GM06990 (cell line): ENCODE results near the gene WT1.

Source experiments
- DNase-seq: peaks from one replicate; pipeline ENCODE4 v3.0.0-alpha.2; 2011; ENCODE audit not compliant: insufficient read length; ENCODE audit errors: extremely low read depth
- H3K27me3 ChIP-seq: replicated peaks from 2 replicates; pipeline ENCODE4 v1.6.0; 2011; ENCODE audit warnings: low read length; ENCODE audit not compliant: control insufficient read depth, insufficient read depth
- H3K36me3 ChIP-seq: 2 replicates; pipeline ENCODE4 v1.5.1; 2011; ENCODE audit warnings: low read length; ENCODE audit not compliant: control insufficient read depth, insufficient read depth
- H3K4me3 ChIP-seq: replicated peaks from 2 replicates; pipeline ENCODE4 v1.5.1; 2011; ENCODE audit warnings: low read depth, mild to moderate bottlenecking, control low read depth, low read length
- TF ChIP-seq, protein P1 (sequence below): IDR thresholded peaks from 2 replicates; pipeline ENCODE4 v1.5.1; 2011; ENCODE audit warnings: low read length, control low read depth, mild to moderate bottlenecking, inconsistent platforms; ENCODE audit not compliant: insufficient read depth, poor library complexity, severe bottlenecking

Gene WT1

DNA sequence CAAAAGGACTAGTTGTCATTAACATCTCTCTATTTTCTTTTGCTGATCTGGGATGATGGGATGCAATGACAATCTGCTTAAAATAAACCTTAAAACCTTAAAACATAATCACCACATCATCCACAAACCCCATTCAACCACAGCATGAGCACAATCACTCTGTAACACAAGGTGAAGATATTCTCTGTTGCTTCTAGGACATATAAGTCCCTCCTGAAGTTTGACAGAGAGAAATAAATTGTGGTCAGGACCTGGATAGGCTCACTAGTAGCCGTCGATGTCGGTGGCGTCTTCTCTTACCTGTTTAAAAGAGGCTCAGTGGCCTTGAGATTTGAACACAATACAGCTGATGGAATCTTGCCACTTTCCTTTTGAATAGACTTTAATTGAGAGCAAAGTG is 47.9 kb downstream of the WT1 start:
- TF ChIP-seq, protein P1, sequence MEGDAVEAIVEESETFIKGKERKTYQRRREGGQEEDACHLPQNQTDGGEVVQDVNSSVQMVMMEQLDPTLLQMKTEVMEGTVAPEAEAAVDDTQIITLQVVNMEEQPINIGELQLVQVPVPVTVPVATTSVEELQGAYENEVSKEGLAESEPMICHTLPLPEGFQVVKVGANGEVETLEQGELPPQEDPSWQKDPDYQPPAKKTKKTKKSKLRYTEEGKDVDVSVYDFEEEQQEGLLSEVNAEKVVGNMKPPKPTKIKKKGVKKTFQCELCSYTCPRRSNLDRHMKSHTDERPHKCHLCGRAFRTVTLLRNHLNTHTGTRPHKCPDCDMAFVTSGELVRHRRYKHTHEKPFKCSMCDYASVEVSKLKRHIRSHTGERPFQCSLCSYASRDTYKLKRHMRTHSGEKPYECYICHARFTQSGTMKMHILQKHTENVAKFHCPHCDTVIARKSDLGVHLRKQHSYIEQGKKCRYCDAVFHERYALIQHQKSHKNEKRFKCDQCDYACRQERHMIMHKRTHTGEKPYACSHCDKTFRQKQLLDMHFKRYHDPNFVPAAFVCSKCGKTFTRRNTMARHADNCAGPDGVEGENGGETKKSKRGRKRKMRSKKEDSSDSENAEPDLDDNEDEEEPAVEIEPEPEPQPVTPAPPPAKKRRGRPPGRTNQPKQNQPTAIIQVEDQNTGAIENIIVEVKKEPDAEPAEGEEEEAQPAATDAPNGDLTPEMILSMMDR, result no peak
- Histone ChIP-seq H3K4me3 (no peak overlapping the region), H3K36me3 (no peaks in the 10 kb centered on the region), H3K27me3 (no peaks in the 10 kb centered on the region)
- no peak for DNase-seq

DNA sequence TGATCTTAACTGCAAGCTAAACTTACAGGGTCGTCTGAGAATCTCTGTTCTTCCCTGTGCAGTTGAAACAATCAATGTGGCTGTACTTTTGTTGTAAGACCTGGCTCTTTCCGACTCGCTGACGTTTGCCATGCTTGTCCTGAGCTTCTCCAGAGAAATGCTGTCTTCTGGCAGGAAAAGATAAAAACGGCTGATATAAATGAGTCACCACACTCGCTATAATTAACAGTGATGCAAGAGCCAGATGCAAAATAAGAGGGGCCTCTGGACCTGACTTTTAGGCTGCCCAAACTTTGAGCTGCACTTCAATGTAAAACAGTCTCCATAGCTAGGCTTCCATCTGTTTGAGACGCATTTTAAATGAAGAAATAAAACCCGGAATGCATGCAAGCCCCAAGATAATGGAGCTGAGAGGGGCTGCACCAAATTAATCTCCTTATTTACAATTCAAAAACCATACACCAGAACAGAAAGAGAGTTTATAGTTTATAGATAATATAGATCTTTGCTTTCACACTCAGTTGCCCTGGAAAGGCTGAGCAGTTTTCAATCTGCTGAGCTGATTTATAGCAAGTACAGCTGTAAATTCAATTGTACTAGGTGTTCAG is 48.5 kb downstream of the WT1 start:
- no peaks in the 10 kb centered on the region for H3K27me3 ChIP-seq
- TF ChIP-seq, protein P1, result no peak
- no peaks in the 10 kb centered on the region for H3K36me3 ChIP-seq
- no peak overlapping the region for H3K4me3 ChIP-seq
- DNase-seq, result no peak

DNA sequence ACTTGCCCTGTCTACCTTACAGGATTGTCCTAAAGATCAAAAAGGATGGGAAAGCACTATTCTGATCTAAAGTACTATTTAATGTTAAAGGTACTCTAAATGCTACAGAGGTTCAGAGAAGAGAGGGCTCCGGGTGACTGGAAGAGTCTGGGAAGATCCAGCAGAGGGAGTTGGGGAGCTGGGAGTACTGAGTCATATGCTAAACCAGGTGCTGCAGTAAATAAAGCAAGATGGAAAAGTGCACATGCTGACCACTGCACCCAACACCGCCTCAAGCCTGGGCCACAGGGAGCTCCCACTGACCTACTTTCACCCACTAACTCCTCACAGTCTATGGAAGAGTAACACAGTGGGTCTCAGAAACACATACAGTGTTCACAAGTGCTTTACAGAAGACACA is 49.3 kb downstream of the WT1 start:
- no peak overlapping the region for H3K4me3 ChIP-seq
- DNase-seq, result no peak
- H3K27me3 ChIP-seq, result no peaks in the 10 kb centered on the region
- TF ChIP-seq, protein P1, result peak; percentile 31
- no peaks in the 10 kb centered on the region for H3K36me3 ChIP-seq

DNA sequence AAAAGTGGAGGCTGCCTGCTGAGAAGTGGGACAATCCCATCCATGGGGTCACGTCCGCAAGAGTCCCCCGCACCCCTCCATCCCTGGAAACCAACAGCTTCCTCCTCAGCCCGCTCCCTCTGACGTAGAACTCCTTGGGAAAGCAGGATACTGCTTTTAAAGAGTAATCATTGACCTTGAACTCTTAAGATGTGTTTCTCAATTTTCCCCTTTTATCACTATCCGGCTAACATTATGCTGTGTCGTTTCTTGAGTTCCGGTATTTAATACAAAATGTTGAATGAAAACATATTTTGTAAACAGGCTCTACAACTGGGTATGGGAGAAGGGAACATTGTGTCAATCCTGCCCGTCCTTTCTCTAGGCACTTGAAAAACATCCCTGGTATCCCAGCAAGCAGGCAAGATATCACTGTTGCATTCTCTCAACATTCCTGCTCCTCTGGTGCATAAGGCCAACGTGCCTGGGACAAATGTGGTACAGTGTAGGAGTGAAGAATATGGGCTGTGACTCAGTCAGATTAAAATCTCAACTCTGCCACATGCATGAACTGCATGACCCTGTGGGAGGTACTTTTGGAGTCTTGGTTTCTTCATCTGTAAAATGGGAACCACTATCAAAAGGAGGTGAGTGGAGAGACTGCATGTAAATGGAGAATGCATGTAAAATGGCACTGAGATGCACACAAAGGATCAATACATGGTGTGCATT is 52.8 kb downstream of the WT1 start:
- Histone ChIP-seq H3K27me3 (no peaks in the 10 kb centered on the region), H3K4me3 (no peak overlapping the region), H3K36me3 (no peaks in the 10 kb centered on the region)
- TF ChIP-seq, protein P1, result no peak
- no peak for DNase-seq

DNA sequence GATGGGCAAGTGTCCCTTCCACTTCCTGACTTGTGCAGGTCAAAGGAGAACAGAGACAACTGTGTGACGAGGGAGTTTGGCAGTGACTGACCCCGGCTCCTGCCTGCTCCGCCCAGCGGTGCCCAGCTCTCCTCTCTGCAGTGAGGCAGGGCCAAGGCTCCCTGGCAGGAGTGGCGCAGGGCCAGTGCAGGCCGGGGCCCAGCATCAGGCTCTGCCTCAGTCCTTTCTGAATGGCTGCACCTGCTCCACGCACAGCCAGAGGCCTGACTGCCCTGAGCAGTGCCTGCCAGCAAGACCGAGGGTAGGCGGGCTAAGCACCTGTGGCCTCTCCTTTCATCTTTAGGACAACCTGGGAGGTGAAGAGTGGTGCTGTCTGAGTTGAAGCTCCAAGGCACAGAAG is 54.2 kb downstream of the WT1 start:
- Histone ChIP-seq H3K27me3 (no peaks in the 10 kb centered on the region), H3K4me3 (no peak overlapping the region)
- TF ChIP-seq, protein P1, result no peak

More for the DNA sequence above, 54.2 kb downstream of the WT1 start:
- no peaks in the 10 kb centered on the region for H3K36me3 ChIP-seq
- DNase-seq, result no peak
